SK-N-SH treated with all-trans-retinoic acid at 6 μM for 48 hours (cell line): ENCODE data around the gene FOXRED1.

Experiments used
- ARNTL ChIP-seq: fragments of 450-650 bp; formaldehyde crosslinking; IDR thresholded peaks from 2 replicates; pipeline ENCODE4 v1.5.0; 2020; ENCODE audit warnings: low read depth, mild to moderate bottlenecking, moderate library complexity, borderline replicate concordance
- CSDC2 ChIP-seq: fragments of 250-450 bp; sonication (Bioruptor Pico); IDR thresholded peaks from 2 replicates; pipeline ENCODE4 v1.5.0; 2020; ENCODE audit warnings: mild to moderate bottlenecking, moderate library complexity
- ESRRG ChIP-seq: fragments of 250-450 bp; sonication (Bioruptor Pico); IDR thresholded peaks from 2 replicates; pipeline ENCODE4 v1.6.1; 2021; ENCODE audit warnings: mild to moderate bottlenecking
- ISL1 ChIP-seq: fragments of 250-450 bp; sonication (Bioruptor Pico); IDR thresholded peaks from 2 replicates; pipeline ENCODE4 v2.1.2; 2022; ENCODE audit warnings: mild to moderate bottlenecking, moderate library complexity
- RARB ChIP-seq: fragments of 250-450 bp; sonication (Bioruptor Pico); IDR thresholded peaks from 2 replicates; pipeline ENCODE4 v1.8.0; 2021; ENCODE audit warnings: mild to moderate bottlenecking, moderate library complexity
- ZC3H10 ChIP-seq: fragments of 250-450 bp; sonication (Bioruptor Pico); IDR thresholded peaks from 2 replicates; pipeline ENCODE4 v1.5.1; 2021; ENCODE audit warnings: mild to moderate bottlenecking, moderate library complexity
- ZNF70 ChIP-seq: fragments of 450-650 bp; formaldehyde crosslinking; IDR thresholded peaks from 2 replicates; pipeline ENCODE4 v1.5.0; 2020; ENCODE audit warnings: mild to moderate bottlenecking, moderate library complexity
- ZNF8 ChIP-seq: fragments of 450-650 bp; formaldehyde crosslinking; IDR thresholded peaks from 2 replicates; pipeline ENCODE4 v1.5.0; 2020; ENCODE audit warnings: mild to moderate bottlenecking, moderate library complexity
- TF ChIP-seq, protein P1 (sequence below): fragments of 250-450 bp; sonication (Bioruptor Pico); IDR thresholded peaks from 2 replicates; pipeline ENCODE4 v1.5.1; 2020; ENCODE audit warnings: low read depth, mild to moderate bottlenecking, moderate library complexity

- no peak for TF ChIP-seq ZNF8 (CRISPR knock-in tag)
- TF ChIP-seq ZC3H10 (CRISPR knock-in tag) = no peak
- TF ChIP-seq ARNTL (CRISPR knock-in tag) = no peak
- no peak for TF ChIP-seq ESRRG (CRISPR knock-in tag)
- no peak for TF ChIP-seq ZNF70 (CRISPR knock-in tag)
- no peak for TF ChIP-seq RARB
- no peak for TF ChIP-seq CSDC2 (CRISPR knock-in tag)
- TF ChIP-seq ISL1 (CRISPR knock-in tag) = no peak
- TF ChIP-seq, protein P1, sequence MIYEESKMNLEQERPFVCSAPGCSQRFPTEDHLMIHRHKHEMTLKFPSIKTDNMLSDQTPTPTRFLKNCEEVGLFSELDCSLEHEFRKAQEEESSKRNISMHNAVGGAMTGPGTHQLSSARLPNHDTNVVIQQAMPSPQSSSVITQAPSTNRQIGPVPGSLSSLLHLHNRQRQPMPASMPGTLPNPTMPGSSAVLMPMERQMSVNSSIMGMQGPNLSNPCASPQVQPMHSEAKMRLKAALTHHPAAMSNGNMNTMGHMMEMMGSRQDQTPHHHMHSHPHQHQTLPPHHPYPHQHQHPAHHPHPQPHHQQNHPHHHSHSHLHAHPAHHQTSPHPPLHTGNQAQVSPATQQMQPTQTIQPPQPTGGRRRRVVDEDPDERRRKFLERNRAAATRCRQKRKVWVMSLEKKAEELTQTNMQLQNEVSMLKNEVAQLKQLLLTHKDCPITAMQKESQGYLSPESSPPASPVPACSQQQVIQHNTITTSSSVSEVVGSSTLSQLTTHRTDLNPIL (CRISPR knock-in tag) = no peak
Measured at GRCh38 chr11:126219547-126219946, 49.4 kb upstream of the FOXRED1 start.
